NCI-H1436 (cell line): ENCODE data around the gene MED27.

ENCODE experiments used
- DNase-seq: peaks from one replicate; lab custom pipeline; 2025; lab: John Stamatoyannopoulos, UW

The MED27 gene

DNA sequence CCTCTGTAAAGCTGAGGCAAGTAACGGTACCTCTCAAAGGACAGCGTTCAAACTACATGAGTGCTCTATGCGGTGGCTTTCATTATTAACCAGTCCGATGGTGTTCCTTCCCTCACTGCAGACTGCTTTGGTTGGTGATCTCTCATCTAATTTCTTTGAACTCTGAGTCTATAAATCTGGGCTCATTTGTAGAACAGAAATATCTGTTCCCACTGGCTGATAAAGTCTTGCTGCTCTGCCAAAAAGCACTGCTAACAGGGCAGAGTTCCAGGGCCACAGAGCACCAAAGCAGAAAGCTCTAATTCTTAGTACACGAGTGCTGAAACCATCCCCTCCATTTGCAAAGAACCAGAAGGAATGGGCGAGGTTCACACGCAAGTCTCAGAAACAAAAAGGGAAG, 81.9 kb downstream of the MED27 start:
- DNase-seq, result no peak

DNA sequence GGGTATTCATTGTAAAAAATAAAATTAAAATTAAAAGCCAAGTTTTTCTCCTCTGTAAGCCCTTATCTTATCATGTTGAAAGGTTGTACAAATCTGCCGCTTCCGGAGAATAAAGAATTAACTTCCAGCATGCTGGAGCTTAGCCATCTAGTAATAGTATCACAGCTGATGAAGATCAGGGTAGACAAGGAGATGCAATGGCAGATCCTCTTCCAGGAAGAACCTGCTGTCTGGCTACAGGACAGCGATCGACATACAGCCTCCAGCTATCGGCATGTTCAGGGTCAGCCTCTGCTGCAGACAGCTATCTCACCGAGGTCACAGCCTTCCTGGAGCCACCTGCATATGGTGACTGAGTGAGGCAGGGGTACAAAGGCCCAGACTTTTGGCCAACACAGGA, 82.6 kb downstream of the MED27 start:
- no peak for DNase-seq

DNA sequence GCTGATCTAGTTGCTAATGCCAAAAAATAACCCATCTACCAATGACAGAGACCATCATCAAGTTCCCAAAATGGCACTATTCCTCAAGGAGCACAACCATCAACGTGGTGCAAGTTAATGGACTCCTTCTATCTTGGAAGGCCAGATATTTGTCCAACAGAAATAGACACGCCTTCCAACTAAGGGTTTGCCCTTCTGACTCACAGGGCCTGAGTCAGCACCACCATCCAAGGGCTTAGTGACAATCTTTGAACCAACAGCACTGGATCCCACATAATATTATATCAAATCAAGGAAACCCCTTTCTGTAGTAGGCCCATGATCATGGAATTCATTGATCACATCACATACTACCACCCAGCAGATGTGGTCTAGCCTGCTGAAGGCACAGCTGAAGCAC, 84.3 kb downstream of the MED27 start:
- no peak for DNase-seq

DNA sequence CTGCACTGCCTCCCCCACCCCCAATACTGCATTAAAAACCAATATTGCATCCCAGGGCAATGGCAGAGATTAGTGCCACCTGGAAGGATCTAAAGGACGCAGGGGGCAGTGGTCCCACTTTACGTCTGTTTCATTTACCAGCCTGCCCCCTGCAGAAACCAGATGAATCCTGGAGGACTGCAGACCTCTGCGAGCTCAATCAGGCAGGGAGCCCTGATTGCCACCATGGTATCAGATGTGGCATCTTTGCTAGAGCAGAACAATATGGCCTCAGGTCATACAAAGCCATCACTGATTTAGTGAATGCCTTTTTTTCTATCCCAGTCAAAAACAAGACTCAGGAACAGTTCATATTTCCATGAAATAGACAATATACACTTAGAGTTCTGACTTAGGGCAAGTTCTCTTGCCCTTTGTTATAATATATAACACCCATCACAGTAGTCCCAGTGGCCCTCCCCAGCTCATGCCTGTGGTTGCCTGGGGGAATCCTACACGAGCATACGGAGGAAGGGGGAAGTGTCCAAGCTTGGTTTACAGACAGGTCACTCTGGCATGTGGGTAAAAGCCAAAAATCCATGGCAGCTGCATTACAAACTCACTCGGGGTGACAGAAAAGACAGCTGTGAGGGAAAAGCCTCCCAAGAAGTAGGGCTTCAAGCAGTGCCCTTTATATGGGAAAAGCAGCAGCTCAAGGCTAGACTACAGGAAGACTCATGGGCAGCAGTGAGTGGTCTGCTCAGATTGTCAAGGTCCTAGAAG, 85.1 kb downstream of the MED27 start:
- no peak for DNase-seq

DNA sequence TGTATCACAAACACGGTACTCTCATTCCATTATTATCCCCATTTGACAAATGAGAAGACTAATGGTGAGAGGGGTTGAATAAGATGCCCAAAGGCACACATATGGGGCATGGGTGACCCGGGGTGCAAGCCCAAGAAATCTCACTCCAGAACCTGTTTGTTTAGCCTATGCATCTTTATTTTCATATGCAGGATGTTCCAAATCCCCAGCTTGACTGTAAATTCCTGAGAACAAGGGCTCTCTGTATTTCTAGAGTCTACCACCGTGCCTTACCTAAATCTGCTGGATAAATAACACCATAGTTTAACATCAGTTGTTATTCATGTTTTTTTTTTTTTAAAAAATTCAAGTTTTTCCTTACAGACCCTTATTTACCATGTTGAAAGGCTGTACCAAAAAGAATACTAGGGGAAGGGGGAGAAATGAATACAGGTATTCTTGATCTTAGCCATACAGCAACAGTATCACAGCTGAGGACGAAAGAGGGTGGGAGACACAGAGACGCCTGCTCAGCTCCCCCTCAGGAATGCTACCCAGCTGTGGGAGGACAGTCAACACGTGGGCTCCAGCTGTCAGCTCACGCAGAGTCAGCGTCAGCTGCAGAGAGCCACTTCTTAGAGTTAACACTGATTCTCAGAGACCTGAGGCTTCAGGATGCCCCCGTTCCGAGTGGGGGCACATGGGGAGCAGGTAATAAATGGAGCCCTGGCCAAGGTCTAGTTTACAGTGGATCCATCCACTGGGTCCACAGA, 86.6 kb downstream of the MED27 start:
- no peak for DNase-seq

GRCh38 chr9:131987232-131987631, 92.4 kb downstream of the MED27 start:
- no peak for DNase-seq

DNA sequence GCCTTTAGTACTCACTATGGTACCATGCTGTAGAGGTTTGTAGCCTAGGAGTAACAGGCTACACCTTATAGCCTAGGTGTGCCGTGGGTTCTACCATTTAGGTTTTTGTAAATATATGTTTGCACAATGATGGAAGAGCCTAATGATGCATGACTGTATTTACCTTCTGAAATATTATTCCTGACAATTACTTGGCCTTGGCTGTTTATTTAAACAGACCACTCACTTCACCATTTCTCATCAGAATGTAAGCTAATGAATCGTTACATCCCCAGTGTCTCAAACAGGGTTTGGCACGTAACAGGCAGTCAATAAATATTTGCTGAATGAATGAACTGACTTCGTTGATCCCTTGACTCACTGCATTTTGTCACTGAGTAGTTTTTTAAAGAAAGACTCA, 93.1 kb downstream of the MED27 start:
- no peak for DNase-seq

- no peak for DNase-seq
Measured at GRCh38 chr9:131986089-131986488, 93.6 kb downstream of the MED27 start.

DNA sequence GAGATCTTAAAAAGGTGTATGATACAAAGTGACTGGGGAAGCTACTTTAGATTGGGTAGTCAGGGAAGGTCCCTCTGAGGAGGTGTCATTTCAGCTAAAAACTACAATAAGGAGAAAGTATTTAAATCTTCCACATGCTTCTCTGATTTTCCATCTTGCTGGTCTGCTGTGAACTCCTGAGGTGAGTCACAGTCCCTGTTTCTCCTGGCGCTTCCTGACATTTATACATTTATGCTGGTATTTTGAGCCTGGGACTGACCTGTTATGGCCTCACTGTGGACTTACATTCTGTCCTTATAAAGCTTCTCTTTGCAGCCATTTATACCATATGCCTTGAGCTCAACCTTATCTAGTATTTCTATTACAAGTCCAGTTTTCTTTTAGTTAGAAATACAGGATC, 95.1 kb downstream of the MED27 start:
- no peak for DNase-seq

DNA sequence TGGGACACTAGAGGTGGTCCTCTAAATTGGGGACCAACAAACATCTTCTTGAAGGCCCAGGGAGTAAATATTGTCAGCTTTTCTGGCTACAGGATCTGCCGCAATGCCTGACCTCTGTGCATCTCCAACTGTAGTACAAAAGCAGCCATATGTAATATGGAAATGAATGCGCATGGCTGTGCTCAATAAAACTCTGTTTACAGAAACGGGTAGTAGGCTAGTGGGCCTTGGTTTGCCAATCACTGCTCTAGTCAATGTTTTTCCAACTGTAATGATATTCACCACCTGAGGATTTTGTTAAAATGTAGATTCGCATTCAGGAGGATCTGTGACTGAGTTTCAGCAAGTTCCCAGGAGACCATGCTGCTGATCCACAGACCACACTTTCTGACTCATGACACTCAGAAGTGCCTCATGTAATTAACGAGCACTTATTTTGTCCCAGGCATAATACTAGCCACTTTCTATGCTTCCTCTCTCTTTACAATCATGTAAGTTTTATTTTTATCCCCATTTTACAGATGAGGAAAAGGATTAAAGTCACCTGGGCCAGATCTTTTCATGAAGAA, 96.9 kb downstream of the MED27 start:
- DNase-seq, result no peak

GRCh38 chr9:131982102-131982501, 97.6 kb downstream of the MED27 start:
- DNase-seq, result no peak

DNA sequence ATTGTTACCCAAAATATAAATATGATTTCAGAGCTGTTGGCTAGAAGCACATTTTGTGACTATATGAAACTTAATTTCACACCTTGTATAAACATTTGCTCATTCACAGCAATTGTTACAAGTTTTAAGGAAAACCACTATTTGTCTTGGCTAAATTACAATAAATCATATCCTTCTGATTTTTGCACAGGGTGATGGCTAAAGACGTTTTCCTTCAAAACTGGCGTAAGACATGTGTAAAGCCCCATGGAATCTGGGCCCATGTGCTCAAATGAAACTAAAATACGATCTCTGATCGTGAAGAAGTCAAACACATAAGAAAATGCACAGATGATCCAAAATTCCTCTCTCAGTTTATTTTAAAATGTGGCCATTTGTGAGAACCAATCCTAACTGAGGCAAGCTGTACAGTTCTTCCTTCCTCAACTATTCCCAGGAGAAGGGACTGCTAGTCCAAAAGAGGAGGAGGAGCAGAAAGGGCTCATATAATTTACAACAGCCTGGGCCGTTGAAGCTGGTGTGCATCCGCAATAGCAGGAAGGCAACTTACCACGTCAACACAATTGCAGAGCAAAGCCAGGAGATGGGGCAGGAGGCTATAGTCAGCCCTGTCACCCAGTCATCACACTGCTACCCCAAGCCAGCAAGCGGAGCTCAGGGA, 98.4 kb downstream of the MED27 start:
- DNase-seq, result no peak

DNA sequence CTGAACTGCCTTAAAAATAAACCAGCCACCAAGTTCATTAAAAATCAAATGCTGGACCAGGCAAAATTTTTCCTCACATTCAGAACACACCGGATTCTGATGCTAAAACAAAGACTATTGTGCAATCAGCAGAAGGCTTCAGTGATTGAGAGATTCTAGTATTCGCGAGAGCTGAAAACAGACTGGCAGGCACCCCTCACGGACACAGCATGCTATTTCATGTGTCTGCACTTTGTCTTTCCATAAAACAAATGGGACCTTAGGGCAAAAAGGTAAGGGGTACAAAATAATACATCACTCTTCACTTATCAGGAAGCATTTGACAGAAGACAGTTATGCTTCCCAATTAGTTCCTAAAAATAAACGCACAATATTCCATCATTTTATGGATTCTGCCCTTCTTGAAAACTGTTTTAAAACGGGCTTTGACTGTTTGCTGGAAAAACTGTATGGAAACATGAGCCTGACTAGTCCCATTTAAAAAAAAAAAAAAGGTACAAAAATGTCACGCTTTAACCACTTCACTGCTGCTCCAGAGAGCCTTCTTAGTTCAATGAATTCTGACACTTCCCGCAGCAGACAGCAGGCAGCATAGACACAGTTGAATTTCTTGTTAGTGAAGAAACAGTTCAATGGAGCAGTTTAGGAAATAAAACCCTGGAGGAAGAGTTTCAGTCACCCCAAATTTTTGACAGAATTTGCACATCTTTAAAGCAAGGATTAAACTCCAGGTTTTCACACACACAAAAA, 99.2 kb downstream of the MED27 start:
- no peak for DNase-seq

DNA sequence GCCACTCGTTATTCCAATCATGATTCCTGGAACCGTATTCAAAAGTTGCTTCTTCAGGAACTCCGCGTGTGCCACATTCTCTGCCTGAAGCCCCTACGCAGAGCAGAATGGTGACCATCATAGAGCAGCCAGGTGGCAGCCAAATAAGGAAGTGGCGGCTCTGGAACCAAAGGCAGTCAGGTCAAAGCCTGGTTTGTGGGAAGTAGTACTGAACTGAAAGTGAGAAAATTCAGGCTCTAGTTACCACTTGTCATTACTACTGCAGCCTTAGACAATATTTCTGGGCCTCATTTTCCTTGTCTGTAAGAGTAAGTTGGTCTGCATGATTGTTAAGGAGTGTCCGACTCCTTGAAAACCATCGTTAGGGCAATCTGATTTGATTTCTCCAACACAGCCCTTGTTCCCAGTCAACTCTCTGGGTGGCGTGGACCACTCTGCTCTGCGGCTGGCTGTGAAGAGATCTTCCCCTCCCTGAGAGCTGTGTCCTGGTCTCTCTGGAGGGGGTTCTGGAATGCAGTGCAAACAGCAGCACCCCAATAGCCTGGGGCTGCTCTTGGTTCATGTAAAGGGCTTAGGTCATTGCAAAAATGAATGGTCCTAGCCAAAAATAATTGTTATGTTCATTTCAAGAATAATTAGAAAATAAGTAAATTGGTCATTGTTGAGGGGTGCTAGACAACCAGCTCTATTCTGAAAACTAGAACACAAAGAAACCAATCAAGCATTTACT, 102.4 kb downstream of the MED27 start:
- no peak for DNase-seq

DNA sequence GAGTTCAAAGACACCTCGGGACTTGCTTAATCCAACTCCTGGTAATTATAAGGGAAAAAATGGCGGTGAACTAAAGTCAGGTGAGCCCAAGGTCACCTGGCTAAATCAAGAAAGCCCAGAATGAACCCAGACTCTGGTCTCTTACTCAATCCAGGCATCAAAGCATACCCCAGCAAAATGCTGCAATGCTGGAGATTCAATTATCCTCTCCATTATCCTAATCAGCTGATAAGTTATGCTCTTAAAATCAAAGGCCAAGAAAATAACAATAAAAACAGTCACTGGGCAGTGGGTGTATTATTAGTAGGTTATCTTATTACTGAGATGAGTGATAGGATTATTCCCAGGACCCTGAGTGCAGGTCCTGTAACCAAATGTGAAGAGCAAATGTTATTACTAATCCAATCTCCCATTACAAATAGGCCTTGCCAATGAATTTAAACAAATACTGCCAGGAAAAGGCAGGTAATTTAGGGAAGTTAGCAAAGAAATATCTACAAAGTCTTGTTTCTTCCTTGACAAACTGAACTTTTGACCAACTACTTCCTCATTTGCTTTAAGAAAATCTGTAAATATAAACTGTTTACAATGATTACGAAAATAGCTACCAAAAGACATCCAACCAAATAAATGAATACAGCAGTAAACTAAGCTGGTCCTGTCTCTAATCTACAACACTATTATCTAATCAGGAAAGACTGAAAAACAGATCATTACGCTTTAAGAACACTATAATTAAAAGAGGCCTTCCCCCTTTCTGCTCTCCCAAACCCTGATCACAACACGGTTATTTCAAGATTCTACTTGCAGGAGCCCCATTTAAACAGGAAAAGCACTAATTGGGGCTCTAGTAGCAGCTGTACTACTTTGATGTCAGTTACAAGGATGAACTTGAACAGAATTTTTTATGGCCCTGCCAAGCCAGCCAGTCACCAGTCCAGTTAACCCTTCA, 103.2 kb downstream of the MED27 start:
- no peak for DNase-seq

- no peak for DNase-seq
Measured at GRCh38 chr9:131972889-131973288, 106.8 kb downstream of the MED27 start.

DNA sequence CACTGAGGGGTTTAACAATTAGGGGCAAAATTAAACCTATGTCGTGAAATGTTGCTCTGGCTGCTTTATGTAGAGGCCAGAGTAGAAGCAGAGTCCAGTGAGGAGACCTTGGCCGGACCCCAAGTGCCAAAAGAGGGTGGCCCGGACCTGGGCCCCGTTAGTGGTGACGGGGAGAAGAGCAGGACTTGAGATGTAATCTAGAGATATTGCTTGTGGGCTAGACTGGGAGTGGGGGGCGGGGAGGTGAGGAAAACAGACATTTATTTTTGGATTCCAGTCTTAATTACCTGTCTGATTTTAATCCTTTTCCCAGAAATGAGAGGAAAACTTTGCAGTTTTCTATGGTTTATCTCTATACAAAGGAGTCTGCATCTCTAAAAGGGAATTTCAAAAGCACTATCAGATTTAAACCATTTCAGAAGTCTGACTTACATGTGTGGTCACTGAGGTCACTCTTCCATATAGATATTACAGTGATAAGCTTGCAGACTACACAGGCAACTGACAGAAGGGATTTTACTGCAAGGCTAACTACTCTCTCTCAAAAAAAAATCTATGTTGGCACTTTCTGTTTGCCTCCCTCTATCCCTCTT, 108.1 kb downstream of the MED27 start:
- DNase-seq, result no peak

- DNase-seq, result no peak
Measured at GRCh38 chr9:131969469-131969989, 110.1 kb downstream of the MED27 start.

GRCh38 chr9:131968632-131969031, 111.0 kb downstream of the MED27 start:
- DNase-seq, result no peak

GRCh38 chr9:131965841-131966240, 113.8 kb downstream of the MED27 start:
- DNase-seq, result no peak
